ENCODE results near the gene ARMH1.

GRCh38 chr1:44664730-44665370 lies 9.7 kb upstream of the ARMH1 start:
- TF ChIP-seq, protein P1, sequence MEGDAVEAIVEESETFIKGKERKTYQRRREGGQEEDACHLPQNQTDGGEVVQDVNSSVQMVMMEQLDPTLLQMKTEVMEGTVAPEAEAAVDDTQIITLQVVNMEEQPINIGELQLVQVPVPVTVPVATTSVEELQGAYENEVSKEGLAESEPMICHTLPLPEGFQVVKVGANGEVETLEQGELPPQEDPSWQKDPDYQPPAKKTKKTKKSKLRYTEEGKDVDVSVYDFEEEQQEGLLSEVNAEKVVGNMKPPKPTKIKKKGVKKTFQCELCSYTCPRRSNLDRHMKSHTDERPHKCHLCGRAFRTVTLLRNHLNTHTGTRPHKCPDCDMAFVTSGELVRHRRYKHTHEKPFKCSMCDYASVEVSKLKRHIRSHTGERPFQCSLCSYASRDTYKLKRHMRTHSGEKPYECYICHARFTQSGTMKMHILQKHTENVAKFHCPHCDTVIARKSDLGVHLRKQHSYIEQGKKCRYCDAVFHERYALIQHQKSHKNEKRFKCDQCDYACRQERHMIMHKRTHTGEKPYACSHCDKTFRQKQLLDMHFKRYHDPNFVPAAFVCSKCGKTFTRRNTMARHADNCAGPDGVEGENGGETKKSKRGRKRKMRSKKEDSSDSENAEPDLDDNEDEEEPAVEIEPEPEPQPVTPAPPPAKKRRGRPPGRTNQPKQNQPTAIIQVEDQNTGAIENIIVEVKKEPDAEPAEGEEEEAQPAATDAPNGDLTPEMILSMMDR (IDR thresholded peaks at IDR 0.05): no peak
- no peak for TF ChIP-seq EZH2 (IDR thresholded peaks at IDR 0.05; ENCODE audit: borderline replicate concordance, insufficient read depth, low read depth, low read length, poor library complexity, severe bottlenecking)

Data from B cell (primary cell).